Breast epithelium (tissue), 3 donors: Measurements from ENCODE around the gene EFHD1.

Source experiments
- POLR2A ChIP-seq: fragments of 450-650 bp; IDR thresholded peaks from one replicate; pipeline ENCODE4 v1.6.1; 2016; ENCODE audit warnings: antibody characterized with exemption, mild to moderate bottlenecking, moderate library complexity
- TF ChIP-seq, protein P1 (sequence below), 3 donors: fragments of 450-650 bp; IDR thresholded peaks; one replicate each; pipeline ENCODE4 v1.5.1; 2016 to 2017; ENCODE audit warnings: antibody characterized with exemption in 3 of 3, mild to moderate bottlenecking in 3 of 3, moderate library complexity in 3 of 3

DNA sequence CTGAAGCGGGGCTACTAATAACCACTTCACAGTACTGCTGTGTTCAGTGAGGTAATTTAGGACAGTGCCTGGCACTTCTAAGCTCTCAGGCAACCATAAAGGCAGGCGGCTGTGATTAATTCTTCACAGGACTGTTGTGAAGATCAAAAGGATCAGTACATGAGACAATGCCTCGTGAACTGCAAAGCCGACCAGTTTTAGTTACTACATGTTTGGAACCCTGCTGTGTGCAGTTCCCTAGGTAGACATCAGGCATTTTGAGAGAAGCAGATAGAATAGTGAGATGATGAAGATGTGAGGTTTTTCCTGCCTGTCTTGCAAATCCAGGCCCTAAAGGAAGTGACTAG lies 19.1 kb downstream of the EFHD1 start:
- TF ChIP-seq, protein P1, sequence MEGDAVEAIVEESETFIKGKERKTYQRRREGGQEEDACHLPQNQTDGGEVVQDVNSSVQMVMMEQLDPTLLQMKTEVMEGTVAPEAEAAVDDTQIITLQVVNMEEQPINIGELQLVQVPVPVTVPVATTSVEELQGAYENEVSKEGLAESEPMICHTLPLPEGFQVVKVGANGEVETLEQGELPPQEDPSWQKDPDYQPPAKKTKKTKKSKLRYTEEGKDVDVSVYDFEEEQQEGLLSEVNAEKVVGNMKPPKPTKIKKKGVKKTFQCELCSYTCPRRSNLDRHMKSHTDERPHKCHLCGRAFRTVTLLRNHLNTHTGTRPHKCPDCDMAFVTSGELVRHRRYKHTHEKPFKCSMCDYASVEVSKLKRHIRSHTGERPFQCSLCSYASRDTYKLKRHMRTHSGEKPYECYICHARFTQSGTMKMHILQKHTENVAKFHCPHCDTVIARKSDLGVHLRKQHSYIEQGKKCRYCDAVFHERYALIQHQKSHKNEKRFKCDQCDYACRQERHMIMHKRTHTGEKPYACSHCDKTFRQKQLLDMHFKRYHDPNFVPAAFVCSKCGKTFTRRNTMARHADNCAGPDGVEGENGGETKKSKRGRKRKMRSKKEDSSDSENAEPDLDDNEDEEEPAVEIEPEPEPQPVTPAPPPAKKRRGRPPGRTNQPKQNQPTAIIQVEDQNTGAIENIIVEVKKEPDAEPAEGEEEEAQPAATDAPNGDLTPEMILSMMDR (IDR thresholded peaks at IDR 0.05), result no peak
- no peak for TF ChIP-seq POLR2A
